Endometrial microvascular endothelial cells (primary cell): Measurements from ENCODE around the gene CPVL. TPM values are rescaled to one million over a fixed set of nuclear protein-coding genes. Genes with fewer than 3 reads are reported as not detected.
"Not testable (repeated sequence)": the region's sequence is repeated elsewhere in the genome, so short reads cannot be mapped to it uniquely, and the experiment has no call there.

Experiments used
- in situ Hi-C: cut with HindIII; loops from 2 replicates; pipeline ENCODE4 v1.10.0; 2017; ENCODE audit warnings: low sequenced_read_pairs, low pct_unique_long_range_greater_than_20kb; ENCODE audit errors: inconsistent ontology term
- total RNA-seq: library from RNA; depleted of rRNA; stranded (reverse); fragments of >200 nt; gene quantifications from one replicate; pipeline ENCODE4 v1.2.3, GENCODE V29; 2015; ENCODE audit errors: inconsistent ontology term

Gene CPVL
- total RNA-seq, 1 donor from 2014 or later: not detected

DNA sequence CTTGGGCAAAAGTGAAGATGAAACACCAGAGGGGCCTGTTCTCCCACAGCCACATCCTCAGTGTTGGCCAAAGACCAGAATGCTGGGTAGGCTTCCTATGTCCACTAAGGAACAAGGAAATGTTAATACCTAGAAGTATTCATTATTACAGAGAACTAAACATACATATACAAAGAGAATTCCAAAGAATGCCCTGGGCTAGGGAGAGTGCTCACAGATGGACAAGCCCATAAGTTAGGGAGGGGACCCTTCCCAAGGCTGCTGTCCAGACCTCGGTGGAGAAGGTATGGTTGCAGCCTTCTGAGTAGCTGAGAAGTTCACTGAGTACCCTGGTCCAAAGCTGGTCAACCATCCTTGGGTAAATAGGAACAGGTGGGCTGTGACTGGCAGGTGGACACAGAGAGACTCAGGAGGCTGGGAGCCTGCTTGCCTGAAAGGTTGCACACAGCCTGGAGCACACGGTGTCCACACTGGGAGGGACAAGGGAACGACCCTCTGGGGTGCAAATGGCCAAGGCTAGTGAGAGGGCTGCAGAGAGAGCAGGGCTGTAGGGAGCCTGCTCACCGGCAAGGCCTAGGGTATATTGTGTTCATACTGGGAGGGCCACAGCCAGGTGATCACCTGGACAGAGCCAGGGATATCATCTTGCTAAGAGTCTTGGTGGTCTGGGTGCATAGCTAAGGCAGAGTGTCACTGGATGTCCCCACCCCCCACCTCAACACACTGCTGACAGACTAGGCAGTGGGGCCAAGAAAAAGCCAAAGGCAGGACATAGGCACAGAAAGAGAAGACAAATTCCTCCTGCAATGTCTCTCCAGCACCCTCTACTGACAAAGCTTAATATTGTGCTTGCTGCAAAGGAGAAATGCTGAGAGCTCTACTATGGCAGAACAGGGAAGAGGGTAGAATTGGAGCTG is 40.3 kb downstream of the CPVL start:
- in situ Hi-C loops: loop anchor here (25.0 kb wide), 1 partner anchor 306 kb away; no protein-coding TSS in a partner anchor

DNA sequence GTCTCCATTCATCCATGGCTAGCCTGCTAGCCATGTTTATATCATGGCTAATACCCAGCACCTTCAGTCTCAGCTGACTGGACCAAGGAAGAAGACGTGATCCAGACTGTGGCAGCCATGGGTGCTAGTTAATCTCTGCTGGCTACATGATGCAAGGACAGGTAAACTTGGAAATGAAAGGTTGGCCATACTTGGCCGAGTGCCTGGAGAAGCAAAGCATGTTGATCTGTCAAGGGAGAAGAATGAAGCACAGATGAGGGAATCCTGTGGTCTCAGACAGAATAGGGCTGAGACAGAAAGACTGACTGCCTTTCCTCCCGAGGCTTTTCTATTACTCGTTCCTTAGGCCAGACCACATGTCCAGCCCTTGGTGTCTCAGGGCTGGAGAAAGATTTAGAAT is 41.1 kb downstream of the CPVL start:
- in situ Hi-C loops: loop anchor here (25.0 kb wide), 1 partner anchor 307 kb away; no protein-coding TSS in a partner anchor

DNA sequence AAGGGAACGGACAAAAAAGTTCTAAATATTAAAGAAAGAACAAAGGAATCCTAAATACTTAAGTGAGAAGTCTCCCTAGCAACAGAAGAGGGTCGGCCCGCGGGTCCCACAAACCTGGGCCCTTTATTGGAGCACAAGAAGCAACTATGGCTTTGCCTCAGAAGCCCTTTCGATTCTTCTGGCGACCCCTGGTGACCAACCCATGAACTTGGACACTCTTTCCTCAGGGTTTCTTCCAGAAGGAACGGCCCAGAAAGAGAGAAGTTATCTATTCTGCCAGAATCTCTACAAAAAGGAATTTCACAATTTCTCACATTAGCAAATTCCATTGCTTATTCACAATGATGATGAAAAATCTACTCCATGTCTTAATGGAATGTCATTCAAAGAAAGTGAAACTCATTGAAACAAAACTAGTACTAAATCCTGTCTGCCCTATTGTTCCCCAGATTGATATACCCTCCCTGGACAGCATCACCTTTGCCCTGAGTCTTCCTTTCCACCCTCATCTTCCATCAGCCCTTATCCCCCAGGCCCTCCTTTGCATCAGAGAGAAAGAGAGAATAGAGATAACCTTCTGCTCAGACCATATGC is 43.7 kb downstream of the CPVL start:
- in situ Hi-C loops: loop anchor here (25.0 kb wide), 1 partner anchor 310 kb away; no protein-coding TSS in a partner anchor

DNA sequence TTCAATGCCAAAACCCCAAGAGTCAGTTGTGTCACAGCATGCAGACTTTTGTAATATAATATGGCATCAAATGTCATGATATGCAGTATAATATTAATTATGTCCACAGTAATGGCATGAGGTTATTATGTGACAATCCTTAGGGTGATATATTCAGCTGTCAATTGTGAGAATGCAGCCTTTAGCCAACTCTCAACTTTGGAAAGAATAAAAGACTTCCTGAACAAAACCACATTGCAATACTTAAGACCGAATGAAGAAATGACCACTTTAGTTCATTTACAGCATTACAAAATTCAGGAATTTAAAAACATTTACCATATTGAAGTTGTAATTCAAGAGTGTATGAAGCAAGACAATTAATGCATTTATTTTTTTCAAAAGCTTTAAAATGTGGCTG is 45.4 kb downstream of the CPVL start:
- in situ Hi-C loops: loop anchor here (25.0 kb wide), 1 partner anchor 311 kb away; no protein-coding TSS in a partner anchor

- in situ Hi-C loops: loop anchor here (25.0 kb wide), 1 partner anchor 312 kb away; no protein-coding TSS in a partner anchor
Measured at GRCh38 chr7:29099896-29100847, 46.2 kb downstream of the CPVL start.

DNA sequence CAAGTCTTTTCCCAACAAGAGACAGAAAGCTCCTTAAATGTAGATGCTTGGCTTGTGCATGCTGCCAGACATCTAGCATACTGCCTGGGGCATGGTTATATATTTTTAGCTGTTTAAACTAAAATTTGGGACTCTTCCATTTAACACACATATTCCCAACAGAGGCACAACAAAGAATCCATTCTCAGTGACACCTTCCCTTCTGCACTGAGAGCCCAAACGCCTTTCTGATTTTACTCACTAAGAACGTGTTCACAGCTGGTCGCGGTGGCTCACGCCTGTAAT is 49.9 kb downstream of the CPVL start:
- in situ Hi-C loops: no loop called here

- in situ Hi-C loops: no loop called here
Measured at GRCh38 chr7:29095631-29096445, 50.5 kb downstream of the CPVL start.

DNA sequence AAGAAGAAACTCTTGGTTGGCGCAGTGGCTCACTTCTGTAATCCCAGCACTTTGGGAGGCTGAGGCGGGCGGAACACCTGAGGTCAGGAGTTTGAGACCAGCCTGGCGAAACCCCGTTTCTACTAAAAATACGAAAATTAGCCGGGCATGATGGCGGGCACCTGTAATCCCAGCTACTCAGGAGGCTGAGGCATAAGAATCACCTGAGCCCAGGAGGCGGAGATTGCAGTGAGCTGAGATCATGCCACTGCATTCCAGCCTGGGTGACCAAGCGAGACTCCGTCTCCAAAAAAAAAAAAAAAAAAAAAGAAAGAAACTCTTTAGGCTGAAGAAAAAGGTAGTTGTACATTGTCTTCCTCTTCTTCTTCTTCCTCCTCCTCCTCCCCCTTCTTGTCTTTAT is 53.2 kb downstream of the CPVL start:
- in situ Hi-C loops: not testable (repeated sequence)

GRCh38 chr7:29091715-29092114 is 54.6 kb downstream of the CPVL start:
- in situ Hi-C loops: no loop called here

DNA sequence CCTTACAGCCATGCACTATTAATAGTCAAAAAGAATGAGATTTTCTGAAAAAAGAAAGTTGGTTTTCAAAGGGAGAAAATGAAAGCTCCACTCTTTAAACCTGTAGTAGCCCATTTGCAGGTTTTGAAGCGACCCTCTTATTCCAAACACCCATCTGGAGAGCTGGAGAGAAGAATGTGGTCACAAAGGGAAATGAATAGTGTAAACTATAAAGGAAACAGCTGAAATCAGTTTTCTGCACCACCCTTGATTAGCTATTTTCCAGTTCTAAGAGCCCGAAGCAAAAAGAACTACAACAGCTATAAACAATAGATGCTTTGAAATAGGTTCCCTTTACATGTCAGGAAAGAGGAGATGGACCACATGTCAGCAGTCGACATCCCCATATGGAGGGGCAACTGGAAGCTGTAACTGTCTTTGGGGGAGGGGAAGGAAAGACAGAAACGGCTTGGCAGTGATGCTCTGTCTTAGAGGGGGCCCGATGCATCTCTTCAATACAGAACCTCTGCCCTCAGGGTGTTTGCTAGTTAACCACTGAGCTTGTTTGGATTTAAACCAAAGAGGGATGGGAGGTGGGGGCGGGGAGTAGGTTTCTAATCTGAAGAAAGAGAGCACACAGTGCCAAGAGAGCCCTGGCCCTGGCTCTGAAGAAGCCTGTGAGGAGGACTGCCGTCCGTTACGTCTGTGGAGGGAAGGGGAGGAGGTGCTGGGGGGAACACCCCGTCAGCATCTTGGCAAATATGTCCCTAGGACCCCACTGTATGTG is 55.3 kb downstream of the CPVL start:
- in situ Hi-C loops: no loop called here

DNA sequence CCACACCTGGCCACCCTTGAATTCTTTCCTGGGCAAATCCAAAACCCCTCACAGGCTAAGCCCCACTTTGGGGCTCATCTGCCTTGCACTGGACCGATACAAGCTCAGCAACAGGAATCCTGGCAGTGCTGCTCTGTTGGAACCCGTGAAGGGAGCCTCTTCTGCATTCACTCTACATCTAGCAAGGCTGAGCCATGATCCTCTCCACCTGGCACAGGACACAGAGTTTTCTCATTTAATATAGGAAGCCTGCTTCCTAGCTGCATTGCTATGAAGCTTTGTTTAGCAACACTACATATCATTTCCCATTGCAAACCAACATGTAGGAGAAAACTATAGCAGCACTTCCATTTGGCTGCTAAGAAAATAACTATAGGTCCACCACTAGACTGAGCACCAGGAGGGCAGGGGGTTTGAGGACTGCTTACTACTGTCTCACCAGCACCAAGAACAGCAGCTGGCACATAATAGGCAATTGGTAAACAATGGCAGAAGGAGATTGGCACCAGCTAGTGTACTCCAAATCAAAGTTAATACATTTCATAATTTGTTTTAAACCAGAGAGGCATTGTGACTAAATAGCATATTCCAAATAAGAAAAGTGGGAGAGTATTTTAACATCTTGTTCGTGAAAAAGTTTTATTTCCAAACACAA is 56.1 kb downstream of the CPVL start:
- in situ Hi-C loops: no loop called here

- in situ Hi-C loops: no loop called here
Measured at GRCh38 chr7:29087840-29088170, 58.5 kb downstream of the CPVL start.

- in situ Hi-C loops: no loop called here
Measured at GRCh38 chr7:29086545-29086944, 59.8 kb downstream of the CPVL start.

GRCh38 chr7:29084832-29085231 is 61.5 kb downstream of the CPVL start:
- in situ Hi-C loops: no loop called here

GRCh38 chr7:29080803-29081202 is 65.5 kb downstream of the CPVL start:
- in situ Hi-C loops: no loop called here

DNA sequence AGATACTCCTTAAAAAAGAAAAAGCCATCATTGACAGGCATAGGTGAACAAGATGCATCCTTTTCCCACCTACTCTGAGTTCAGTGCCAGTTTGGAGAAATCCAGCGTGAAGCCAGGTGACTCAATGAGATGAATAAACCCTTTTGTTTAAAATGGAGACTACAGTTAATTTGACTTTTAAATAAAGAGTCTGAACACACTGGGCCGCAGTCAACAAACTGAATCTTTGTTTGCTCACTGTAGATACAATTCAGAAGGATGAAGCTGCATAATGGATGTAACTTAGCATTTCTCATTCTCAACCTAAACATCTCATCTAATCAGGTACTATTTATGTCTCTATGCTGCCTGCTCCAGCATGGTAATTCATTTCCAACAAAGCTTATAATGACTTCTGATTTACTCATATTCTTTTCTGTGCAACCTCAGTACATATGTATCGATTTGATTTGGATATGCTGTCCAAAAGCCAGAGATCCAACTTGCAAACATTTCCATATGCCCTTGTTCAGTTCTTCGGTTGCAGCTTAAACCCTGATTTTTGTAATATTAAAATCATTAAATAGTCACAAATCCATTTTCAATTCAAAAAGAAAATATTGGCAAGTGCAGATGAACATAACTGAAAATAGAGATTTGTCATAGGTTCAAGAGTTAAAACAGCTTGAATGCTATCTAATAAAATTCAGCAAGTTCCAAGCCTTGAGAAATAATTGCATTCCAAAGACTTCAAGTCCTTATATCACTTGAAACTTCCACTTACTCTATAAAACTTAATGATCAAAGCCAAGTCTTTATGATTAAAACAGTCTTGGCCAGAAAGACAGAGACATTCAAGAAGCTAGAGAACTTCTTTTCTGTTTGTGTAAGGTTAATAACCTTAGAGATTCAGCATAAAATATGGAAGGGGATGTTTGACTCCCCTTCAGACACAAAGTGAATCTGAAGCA is 67.8 kb downstream of the CPVL start:
- in situ Hi-C loops: no loop called here
